BJ (cell line): Measurements from ENCODE around the gene PIK3CD. TPM values are rescaled to one million over a fixed set of nuclear protein-coding genes. Genes with fewer than 3 reads are reported as not detected.

Source experiments
- CTCF ChIA-PET: fragments of 350-600 bp; formaldehyde crosslinking; extraction: SDS; loops from one replicate; lab custom pipeline; 2021; ENCODE audit warnings: antibody characterized with exemption, inconsistent platforms; lab: Yijun Ruan, JAX
- POLR2A ChIA-PET: fragments of 300-600 bp; sonication (Branson Sonifier 250); formaldehyde crosslinking; extraction: SDS; loops from one replicate; lab custom pipeline; 2021; ENCODE audit warnings: antibody characterized with exemption; lab: Charles Lee
- DNase-seq: peaks from one replicate; pipeline ENCODE4 v3.0.0-alpha.2; 2011; ENCODE audit warnings: low read depth
- H3K27me3 ChIP-seq: 2 replicates; pipeline ENCODE4 v1.6.0; 2011; ENCODE audit warnings: low read length; ENCODE audit not compliant: control insufficient read depth, insufficient read depth
- H3K36me3 ChIP-seq: 2 replicates; pipeline ENCODE4 v1.5.1; 2011; ENCODE audit warnings: low read length; ENCODE audit not compliant: control insufficient read depth, insufficient read depth
- H3K4me3 ChIP-seq: 2 replicates; pipeline ENCODE4 v1.5.1; 2011; ENCODE audit warnings: low read depth, mild to moderate bottlenecking, control low read depth, low read length
- polyA plus RNA-seq: library from polyadenylated mRNA; depleted of rRNA; stranded (reverse); fragments of >200 nt; gene quantifications from 2 replicates; pipeline ENCODE4 v1.2.3, GENCODE V29; 2011
- TF ChIP-seq, protein P1 (sequence below): IDR thresholded peaks from 2 replicates; pipeline ENCODE4 v1.5.1; 2011; ENCODE audit warnings: low read depth, mild to moderate bottlenecking, control low read depth, inconsistent platforms, low read length, moderate library complexity; ENCODE audit not compliant: insufficient read depth

PIK3CD gene
- polyA plus RNA-seq, 1 experiment, result 9.2 TPM

DNA sequence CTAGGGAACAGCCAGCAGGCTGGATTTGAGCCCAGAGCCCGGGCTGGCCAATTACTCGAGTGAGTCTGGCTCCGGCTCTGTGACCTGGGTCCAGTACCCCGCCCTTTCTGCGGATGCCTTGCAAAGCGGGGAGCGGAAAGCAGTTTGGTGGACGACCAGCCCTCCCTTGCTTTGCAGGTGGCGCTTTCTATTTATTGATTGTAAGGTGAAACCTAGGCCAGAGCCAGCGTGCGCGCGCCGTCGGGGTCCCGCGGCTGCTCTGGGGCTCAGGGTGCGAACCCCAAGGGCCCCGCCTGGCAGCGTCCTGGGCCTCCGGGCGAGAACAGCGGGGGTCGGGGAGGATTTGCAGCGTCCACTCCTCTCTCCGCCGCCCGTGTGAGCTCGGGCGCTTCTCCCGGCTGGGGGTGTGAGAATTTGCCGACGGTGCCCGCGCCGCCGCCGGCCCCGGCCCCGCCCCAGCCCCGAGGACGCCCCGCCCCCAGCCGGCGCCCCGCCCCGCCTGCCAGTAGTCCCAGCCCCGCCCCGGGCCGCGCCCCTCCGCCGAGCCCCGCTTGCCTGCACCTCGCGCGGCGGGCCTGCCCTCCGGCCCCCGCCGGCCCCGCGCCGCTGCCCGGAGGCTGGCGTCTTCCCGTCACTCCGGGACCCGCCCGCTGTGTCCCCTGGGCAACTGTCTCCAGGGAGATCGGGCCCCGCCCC lies 37.6 kb downstream of the PIK3CD start:
- Histone ChIP-seq H3K4me3 (peak overlapping the region; percentile 69), H3K27me3 (no peaks in the 10 kb centered on the region), H3K36me3 (peaks cover 5% of the 10 kb centered on the region; the same call in 1 of the 2 replicates)
- POLR2A ChIA-PET, result interaction anchor here (0.6 kb wide), 1 partner anchor 24 kb away, joined by 4 read pairs; no protein-coding TSS in a partner anchor
- TF ChIP-seq, protein P1, sequence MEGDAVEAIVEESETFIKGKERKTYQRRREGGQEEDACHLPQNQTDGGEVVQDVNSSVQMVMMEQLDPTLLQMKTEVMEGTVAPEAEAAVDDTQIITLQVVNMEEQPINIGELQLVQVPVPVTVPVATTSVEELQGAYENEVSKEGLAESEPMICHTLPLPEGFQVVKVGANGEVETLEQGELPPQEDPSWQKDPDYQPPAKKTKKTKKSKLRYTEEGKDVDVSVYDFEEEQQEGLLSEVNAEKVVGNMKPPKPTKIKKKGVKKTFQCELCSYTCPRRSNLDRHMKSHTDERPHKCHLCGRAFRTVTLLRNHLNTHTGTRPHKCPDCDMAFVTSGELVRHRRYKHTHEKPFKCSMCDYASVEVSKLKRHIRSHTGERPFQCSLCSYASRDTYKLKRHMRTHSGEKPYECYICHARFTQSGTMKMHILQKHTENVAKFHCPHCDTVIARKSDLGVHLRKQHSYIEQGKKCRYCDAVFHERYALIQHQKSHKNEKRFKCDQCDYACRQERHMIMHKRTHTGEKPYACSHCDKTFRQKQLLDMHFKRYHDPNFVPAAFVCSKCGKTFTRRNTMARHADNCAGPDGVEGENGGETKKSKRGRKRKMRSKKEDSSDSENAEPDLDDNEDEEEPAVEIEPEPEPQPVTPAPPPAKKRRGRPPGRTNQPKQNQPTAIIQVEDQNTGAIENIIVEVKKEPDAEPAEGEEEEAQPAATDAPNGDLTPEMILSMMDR, result no peak
- CTCF ChIA-PET, result interaction anchor here (1.4 to 1.6 kb wide), 3 partner anchors 58 to 179 kb away, joined by 3 to 11 read pairs (median 3); no protein-coding TSS in a partner anchor
- DNase-seq, result no peak

GRCh38 chr1:9689971-9690381 lies 38.4 kb downstream of the PIK3CD start:
- peak overlapping the region; percentile 69 for H3K4me3 ChIP-seq
- H3K36me3 ChIP-seq, result peaks cover 5% of the 10 kb centered on the region; the same call in 1 of the 2 replicates
- no peak for DNase-seq
- ChIA-PET CTCF (interaction anchor here (0.9 to 2.8 kb wide), 6 partner anchors 11 to 186 kb away, joined by 3 to 15 read pairs (median 4); no protein-coding TSS in a partner anchor), POLR2A (no interaction called here)
- TF ChIP-seq, protein P1, result peak; percentile 38
- no peaks in the 10 kb centered on the region for H3K27me3 ChIP-seq

DNA sequence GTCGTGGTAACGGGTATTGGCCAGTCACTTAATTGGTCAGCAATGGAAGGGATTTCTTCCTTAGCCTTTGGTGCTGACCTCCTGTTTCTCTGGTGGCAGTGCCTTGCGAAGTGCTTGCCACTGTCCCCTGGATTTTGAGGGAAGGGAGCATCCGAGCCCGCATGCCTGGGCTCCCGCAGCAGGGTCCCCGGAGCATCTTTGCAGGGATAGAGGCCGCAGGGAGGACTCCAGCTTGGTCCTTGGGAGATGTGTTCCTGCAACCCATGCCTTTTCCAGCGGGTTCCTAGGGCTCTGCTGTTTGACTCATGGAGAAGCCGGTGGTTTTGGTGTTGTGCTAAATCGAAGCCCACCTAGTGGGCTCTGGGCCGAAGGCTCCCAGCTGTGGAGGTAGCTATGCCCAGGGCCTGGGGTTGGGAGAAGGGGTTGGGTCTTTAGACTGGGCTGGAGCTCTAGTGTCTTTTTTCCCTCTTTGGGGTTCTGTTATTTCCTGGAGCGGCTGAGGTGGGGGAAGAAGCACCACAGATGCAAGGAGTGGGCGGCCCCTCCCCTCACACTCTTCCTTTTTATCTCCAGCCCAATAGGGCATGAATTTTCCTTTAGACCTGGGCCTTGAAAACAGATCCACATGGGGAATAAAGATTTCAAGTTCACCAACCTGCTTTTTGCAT lies 39.0 kb downstream of the PIK3CD start:
- POLR2A ChIA-PET, result interaction anchor here (0.9 kb wide), 1 partner anchor 12 kb away, joined by 4 read pairs; no protein-coding TSS in a partner anchor
- CTCF ChIA-PET, result interaction anchor here (0.9 to 2.8 kb wide), 7 partner anchors 10 to 186 kb away, joined by 3 to 15 read pairs (median 4); no protein-coding TSS in a partner anchor
- TF ChIP-seq, protein P1, result no peak

DNA sequence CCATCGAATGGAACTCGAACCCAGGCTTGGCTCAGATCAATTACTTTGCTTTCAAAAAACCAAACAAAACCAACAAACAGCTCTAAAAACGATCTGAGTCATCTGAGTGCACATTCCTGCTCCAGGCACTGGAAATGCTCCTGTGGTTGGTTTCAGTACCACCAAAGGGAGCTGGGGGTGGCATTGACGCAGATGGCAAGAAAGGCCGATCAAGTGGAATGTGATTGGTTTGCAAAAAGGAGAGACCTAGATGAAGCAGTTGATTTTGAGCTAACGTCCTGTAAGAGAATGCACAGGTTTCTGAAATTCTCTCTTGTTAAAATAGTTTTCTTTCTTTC lies 39.5 kb downstream of the PIK3CD start:
- Histone ChIP-seq H3K4me3 (no peak overlapping the region), H3K36me3 (peaks cover 5% of the 10 kb centered on the region; the same call in 1 of the 2 replicates), H3K27me3 (no peaks in the 10 kb centered on the region)
- CTCF ChIA-PET, result interaction anchor here (0.9 to 2.8 kb wide), 6 partner anchors 9 to 185 kb away, joined by 4 to 15 read pairs (median 4); no protein-coding TSS in a partner anchor
- POLR2A ChIA-PET, result interaction anchor here (0.5 to 0.9 kb wide), 2 partner anchors 11 to 16 kb away, joined by 4 to 5 read pairs; no protein-coding TSS in a partner anchor
- TF ChIP-seq, protein P1, result no peak
- DNase-seq, result no peak

More for the DNA sequence above, 39.0 kb downstream of the PIK3CD start:
- H3K4me3 ChIP-seq, result peak overlapping the region; percentile 69
- H3K36me3 ChIP-seq, result peaks cover 5% of the 10 kb centered on the region; the same call in 1 of the 2 replicates
- DNase-seq, result no peak
- H3K27me3 ChIP-seq, result no peaks in the 10 kb centered on the region
